Stimulated activated CD4-positive, alpha-beta T cell treated with anti-CD3 and anti-CD28 coated beads, Interleukin-1b, Interleukin-23, amount 100 ng/mL, for 48 hours (primary cell): ENCODE results near the gene RAC3.

Experiments
- DNase-seq: peaks from one replicate; pipeline ENCODE4 v3.0.0-alpha.2; 2020

Gene RAC3

GRCh38 chr17:82078433-82078832 lies 47.0 kb downstream of the RAC3 start:
- DNase-seq, result no peak

DNA sequence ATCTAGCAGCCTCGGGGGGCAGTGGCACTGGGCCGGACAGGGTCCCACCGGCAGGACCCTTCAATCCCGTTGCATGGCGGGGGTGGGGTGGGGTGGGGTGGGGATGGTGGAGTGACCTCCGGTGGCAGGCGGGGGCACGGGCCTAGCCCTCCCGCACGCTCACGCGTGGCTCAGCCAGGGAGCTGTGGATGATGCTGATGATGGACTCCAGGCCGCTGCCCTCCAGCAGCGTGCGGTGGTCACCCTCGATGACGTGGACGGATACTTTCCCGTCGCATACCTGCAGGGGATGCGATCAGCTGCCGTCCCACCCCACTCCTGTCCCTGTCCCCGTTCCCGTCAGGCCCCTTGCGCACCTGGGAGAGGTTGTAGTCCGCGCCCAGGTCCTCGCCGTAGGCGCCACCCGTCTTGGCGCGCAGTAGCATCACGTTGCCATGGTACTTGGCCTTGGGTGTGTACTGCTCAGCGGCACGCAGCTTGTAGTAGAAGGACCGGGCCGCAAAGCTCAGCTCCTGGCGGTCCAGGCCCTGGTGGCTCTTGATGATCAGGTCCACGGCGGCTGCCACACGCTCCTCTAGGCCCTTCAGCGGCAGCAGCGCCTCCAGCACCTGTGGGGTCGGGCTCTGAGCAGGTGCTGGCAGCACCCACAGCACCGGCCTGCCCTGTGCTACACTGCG lies 47.7 kb downstream of the RAC3 start:
- DNase-seq, result no peak

DNA sequence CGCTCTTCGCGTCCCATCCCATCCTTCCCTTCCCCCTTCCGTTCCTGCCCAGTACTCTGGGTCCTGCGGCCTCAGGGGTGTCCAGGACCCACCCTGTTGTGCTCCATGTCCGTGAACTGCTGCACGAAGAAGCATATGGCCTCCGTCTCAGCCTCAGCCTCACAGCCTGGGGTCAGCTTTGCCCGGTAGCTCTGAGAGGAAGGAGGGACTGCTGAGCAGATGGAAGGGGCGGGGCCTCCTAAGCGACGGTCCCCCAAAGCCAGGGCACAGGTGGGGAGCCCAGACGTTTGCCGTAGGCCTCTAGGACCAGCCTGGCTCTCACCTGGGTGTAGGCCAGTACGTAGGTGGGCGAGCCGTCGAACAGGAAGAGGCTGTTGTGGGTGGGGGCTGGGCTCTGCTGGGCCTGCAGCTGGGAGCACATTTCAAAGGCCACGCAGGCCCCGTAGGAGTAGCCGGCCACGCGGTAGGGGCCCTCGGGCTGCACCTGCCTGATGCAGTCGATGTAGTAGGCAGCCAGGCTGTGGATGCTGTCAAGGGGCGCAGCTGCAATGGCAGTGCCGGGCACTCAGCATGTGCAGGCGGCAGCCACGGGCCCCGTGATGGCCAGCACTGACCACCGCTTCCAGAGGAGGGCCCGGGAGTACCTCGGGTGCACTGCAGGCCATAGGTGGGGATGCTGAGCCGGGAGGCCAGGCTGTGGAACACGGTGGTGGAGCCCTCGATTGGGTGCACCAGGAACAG lies 48.7 kb downstream of the RAC3 start:
- no peak for DNase-seq

GRCh38 chr17:82080789-82081464 lies 49.4 kb downstream of the RAC3 start:
- DNase-seq, result no peak

GRCh38 chr17:82081546-82081945 lies 50.1 kb downstream of the RAC3 start:
- no peak for DNase-seq

- DNase-seq, result no peak
These were observed 50.5 kb downstream of the RAC3 start for GRCh38 chr17:82081966-82082365.

DNA sequence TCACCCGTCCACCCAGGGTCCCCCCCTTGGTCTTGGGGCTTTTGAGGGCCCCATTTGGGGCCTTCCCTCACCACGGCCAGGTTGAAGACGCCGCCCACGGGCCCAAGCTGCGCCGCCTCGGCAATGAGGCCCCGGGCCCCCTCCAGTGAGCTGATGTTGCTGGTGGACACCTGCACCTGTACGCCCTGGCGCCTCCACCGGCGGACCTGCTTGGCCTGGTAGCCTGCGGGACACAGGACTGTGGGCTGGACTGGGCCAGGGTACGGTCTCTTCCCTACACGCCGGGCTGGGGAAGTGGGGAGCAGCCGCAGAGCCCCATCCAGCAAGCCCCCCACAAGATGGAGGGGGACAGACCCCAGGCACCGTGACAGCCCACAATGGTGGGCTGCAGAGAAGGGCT lies 51.0 kb downstream of the RAC3 start:
- no peak for DNase-seq

DNA sequence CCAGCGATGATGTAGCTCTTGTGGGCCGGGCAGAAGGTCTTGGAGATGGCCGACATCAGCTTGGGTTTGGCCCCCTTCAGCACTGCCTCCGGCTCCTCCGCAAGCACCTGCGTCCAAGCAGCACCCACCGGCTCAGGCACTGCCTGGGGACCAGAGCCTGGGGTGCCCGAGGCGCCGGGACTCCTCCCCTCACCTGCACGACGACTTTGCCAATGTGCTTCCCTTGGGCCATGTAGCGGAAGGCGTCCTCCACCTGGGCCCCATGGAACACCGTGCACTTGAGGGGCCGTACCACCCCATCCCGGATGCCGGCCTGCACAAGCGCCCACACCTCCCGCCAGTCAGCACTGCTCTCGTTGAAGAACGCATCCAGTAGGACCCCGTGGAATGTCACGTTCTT lies 51.5 kb downstream of the RAC3 start:
- no peak for DNase-seq
